VCaP (cell line): ENCODE results near the gene ZNF467.

Experiments
- H3K27ac ChIP-seq: fragments of 450-650 bp; 2 replicates; pipeline ENCODE4 v1.5.1; 2017
- TF ChIP-seq, protein P1 (sequence below): fragments of 450-650 bp; conservative IDR thresholded peaks from 2 replicates; pipeline ENCODE4 v1.5.1; 2017; ENCODE audit warnings: mild to moderate bottlenecking, moderate library complexity

The ZNF467 gene

DNA sequence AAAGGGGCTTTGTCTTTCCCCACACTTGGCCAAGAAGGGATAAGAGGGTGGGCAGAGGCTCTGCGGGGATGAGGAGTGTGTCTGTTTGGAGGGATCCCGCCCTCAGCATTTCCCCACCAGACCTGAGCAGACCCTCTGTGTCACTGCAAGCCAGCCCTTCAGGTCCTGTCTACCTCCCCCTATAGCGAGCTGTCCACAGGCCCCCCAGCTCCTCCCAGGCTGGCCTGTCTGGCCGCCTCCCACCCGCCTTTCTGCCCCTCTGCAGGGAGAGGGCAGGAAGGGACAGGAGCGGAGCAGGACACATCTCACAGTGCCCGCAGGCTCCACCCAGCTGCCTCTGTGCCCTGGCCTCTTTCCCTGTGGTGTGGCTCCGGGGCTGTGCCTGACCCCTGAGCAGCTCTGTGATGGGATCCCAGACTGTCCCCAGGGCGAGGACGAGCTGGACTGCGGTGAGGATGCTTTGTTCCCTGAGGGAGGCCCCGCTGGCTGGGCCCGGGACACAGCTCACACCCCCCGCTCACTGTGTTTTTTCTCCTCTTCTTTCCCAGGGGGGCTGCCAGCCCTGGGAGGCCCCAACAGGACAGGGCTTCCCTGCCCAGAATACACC, 17.5 kb upstream of the ZNF467 start:
- H3K27ac ChIP-seq, result no peak overlapping the region
- TF ChIP-seq, protein P1, sequence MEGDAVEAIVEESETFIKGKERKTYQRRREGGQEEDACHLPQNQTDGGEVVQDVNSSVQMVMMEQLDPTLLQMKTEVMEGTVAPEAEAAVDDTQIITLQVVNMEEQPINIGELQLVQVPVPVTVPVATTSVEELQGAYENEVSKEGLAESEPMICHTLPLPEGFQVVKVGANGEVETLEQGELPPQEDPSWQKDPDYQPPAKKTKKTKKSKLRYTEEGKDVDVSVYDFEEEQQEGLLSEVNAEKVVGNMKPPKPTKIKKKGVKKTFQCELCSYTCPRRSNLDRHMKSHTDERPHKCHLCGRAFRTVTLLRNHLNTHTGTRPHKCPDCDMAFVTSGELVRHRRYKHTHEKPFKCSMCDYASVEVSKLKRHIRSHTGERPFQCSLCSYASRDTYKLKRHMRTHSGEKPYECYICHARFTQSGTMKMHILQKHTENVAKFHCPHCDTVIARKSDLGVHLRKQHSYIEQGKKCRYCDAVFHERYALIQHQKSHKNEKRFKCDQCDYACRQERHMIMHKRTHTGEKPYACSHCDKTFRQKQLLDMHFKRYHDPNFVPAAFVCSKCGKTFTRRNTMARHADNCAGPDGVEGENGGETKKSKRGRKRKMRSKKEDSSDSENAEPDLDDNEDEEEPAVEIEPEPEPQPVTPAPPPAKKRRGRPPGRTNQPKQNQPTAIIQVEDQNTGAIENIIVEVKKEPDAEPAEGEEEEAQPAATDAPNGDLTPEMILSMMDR, result no peak

DNA sequence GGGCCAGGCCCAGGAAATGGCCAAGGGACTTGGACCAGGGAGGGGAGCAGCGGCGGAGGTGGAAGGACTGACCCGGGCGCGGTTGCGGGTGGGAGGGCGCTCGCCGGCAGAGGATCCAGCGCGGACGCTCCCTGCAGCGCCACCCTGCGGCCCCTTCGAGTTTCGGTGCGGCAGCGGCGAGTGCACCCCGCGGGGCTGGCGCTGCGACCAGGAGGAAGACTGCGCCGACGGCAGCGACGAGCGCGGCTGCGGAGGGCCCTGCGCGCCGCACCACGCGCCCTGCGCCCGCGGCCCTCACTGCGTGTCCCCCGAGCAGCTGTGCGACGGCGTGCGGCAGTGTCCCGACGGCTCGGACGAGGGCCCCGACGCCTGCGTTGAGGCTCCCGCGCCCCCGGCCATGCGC, 16.8 kb upstream of the ZNF467 start:
- TF ChIP-seq, protein P1, result no peak

DNA sequence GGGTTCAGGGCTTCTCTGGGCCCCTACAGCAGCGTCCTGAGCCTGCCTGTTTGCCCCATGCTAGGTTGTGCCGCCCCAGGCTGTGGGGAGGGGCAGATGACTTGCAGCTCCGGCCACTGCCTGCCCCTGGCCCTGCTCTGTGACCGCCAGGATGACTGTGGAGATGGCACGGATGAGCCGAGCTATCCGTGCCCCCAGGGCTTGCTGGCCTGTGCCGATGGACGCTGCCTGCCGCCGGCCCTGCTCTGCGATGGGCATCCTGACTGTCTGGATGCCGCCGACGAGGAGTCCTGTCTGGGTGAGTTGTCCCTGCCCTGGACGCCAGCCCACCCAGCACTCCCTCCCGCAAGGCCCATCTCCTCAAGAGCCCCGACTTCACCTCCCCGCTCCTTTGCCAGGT, 15.7 kb upstream of the ZNF467 start:
- TF ChIP-seq, protein P1, result no peak
- H3K27ac ChIP-seq, result no peak overlapping the region

More for the DNA sequence above, 16.8 kb upstream of the ZNF467 start:
- no peak overlapping the region for H3K27ac ChIP-seq

DNA sequence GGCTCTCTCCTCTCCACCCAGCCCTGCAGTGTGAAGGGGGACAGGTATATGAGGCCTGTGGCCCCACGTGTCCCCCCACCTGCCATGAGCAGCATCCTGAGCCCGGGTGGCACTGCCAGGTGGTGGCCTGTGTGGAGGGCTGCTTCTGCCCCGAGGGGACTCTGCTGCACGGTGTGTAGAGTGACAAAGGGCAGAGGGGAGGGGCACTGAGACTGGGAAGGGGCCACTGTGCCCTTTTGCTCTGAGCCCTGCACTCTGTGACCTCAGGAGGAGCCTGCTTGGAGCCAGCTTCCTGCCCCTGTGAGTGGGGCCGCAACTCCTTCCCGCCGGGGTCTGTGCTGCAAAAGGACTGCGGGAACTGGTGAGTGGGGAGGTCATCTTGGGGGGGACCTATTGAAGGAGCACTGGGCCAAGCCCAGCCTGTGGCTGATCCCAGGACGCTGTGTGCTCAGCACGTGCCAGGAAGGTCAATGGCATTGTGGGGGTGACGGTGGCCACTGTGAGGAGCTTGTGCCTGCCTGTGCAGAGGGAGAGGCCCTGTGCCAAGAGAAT, 15.0 kb upstream of the ZNF467 start:
- no peak overlapping the region for H3K27ac ChIP-seq
- TF ChIP-seq, protein P1, result no peak

DNA sequence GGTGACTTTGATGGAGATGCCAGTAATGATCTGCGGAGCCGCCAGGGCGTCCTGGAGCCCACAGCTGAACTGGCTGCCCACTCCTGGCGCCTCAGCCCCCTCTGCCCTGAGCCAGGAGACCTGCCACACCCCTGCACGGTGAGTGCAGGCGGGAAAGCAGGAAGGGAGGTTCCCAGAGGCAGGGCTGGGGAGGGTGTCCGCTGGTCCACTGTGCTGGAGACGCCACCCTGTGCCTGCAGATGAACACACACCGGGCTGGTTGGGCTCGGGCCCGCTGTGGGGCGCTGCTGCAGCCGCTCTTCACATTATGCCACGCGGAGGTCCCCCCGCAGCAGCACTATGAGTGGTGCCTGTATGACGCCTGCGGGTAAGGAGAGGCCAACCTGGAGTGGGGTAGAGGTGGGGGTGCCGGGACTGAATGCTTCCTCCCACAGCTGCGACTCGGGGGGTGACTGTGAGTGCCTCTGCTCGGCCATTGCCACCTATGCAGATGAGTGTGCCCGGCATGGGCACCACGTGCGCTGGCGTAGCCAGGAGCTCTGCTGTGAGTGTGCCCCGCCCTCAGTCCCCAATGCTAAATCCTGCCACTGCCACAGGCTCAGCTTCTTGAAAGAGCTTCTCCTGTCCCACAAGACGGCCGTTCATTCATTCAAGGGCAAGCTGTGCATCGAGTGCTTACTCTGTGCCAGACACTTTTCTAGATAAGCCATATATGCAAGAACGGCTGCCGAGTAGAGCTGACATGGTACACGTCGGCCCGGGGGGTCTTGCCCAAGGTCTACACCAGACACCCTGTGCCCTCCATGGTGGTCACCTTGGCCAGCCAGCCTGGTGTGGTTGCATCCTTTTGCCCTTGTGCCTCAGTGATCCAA, 14.3 kb upstream of the ZNF467 start:
- no peak overlapping the region for H3K27ac ChIP-seq
- TF ChIP-seq, protein P1, result no peak

DNA sequence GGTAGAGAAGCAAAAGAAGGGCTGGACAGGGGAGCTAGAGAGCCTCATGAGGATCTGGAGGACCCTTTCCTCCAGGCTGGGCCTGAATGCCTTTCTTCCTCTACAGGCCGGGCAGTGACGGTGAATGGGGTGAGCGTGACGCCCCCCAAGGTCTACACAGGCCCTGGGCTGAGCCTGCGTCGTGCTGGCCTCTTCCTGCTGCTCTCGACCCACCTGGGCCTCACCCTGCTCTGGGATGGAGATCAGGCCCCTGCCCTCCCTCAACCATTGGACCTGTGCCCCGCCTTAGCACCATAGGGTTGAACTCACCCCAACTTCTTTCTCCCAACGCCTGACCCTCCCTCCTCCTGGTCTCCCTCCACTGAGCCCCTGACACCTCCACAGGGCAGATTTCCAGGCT, 12.6 kb upstream of the ZNF467 start:
- TF ChIP-seq, protein P1, result no peak
- H3K27ac ChIP-seq, result no peak overlapping the region

DNA sequence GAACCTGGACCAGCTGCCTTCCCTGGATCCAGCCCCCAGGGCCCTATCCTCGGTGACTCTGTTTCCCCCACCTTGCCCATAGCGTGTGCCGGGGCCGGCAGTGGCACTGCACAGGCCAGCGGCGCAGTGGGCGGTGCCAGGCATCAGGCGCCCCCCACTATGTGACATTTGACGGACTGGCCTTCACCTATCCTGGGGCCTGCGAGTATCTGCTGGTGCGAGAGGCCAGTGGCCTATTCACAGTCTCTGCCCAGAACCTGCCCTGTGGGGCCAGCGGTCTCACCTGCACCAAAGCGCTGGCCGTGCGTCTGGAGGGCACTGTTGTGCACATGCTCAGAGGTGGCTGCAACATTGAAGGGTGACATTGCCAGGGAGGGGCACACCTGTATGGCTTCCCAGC, 12.0 kb upstream of the ZNF467 start:
- TF ChIP-seq, protein P1, result no peak
- no peak overlapping the region for H3K27ac ChIP-seq
